ENCODE results near the gene EFEMP1.

EFEMP1 gene

DNA sequence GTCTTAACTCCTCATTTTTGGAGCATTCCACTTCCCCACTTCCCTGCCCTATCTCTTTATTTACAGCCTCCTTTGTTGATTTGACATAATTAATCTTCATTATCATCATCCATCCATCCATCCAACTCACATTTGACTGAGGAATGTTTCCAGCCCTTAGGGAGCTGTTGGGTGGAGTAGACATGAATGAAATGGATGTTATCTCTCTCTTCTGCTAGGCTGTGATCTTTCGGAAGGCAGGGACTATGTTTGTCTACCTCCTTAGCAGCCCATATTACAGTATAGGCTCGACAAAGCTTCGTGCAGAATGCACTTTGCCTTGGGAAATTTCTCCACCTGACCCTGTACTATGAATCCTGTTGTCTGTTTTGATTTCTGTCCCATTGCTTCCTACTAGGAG is 7.7 kb upstream of the EFEMP1 start:
- no peak for DNase-seq

DNA sequence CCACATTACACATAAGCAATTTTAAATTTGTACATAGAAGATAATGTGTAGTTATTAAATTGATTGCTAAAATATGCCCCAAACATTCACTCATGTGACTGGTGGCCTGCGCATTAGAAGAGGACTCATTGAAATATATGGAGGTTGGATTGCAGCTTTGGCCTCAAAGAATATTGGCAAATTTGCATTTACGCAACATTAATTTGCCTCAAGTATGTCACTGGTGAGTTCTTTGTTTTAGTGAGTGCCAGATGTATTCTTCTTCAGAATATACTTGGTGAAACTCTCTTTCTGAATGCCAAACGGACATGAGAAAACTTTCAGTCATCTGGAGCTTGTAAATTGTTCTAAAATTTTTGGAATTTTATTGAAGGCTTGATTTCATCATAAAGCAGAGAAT is 5.9 kb upstream of the EFEMP1 start:
- DNase-seq = no peak

DNA sequence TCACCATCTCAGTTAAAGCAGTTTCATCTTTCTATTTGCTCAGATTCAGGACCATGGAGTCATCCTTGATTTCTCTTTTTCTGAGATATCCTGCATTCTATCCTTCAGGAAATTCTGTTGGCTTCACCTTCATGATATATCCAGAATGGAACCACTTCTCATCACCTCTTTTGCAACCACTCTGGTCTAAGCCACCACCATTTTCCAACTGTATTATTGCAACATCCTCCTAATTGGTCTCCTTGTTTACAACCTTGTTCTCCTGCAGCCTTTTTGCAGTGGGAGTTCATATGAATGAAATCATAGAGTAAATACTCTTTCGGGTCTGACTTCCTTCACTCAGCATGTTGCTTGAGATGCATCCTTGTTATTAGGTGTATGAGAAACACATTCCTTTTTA is 3.4 kb upstream of the EFEMP1 start:
- DNase-seq = no peak

GRCh38 chr2:55926246-55926645 is 2.7 kb upstream of the EFEMP1 start:
- DNase-seq = no peak

DNA sequence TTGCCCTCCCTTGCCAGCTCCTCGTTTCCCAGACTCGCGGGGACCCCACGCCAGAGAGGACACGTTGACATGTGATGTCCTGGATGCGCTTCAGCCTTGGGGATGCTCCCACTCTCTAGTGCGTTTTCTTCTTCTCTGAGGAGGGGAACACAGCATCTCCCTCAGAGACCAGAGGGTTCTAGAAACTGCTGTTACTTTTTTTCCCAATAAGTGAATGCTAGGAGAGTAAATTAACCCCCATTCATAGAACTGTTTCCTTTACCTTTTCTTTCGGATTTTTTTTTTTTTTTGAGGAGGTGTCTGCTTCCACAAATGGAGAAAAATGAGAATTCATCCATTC is 370 bp upstream of the EFEMP1 start:
- DNase-seq = no peak

DNA sequence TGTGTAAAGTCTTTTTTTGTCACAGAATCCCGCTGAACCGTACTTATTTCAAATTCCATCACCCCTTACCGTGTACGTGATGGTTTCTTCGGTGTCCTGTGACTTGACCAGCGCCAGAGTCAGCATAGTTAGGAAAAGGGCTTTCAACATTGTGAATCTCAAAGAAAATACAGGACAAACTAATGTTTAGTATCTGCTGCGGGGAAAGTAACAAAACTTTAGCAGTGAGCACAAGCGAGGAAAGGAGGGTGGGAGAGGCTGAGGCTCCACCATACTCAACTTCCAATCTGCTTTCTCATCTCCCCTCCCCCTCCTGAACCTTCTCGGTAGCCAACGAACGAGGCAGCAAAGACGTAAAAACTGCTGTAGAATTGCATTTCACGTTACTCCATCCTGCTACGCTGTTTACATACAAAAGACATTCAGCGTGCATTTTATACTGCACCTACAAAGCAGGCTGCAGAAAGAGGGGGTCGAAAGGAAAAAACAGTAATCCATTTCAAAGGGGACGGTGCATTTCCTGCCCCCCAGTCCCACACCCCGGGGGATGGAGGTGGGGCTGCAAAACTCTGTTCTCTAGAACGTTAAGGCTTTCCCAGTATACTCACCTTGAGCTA is 1.2 kb downstream of the EFEMP1 start:
- DNase-seq = no peak

DNA sequence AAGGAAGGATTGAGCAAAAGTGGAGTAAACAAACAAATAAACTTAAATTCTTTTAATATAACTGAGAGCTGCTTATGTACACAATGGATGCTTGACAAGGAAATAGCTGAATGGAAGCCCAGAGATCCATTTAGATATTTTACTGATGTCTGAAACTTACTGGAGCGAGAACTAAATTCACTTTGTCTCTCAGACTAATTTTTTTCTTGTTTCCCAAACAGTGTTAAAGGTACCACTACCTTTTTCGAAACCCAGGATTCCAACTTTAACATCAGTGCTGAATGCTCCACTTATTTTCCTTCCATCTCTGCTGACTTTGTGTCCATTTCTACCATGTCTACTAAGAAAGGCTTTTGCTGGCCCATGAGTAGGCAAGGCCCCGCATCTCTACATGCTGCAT is 4.0 kb downstream of the EFEMP1 start:
- DNase-seq = no peak

GRCh38 chr2:55918856-55919255 is 4.7 kb downstream of the EFEMP1 start:
- no peak for DNase-seq

- no peak for DNase-seq
These were observed 5.7 kb downstream of the EFEMP1 start for GRCh38 chr2:55917713-55918390.

GRCh38 chr2:55917117-55917516 is 6.5 kb downstream of the EFEMP1 start:
- no peak for DNase-seq

DNA sequence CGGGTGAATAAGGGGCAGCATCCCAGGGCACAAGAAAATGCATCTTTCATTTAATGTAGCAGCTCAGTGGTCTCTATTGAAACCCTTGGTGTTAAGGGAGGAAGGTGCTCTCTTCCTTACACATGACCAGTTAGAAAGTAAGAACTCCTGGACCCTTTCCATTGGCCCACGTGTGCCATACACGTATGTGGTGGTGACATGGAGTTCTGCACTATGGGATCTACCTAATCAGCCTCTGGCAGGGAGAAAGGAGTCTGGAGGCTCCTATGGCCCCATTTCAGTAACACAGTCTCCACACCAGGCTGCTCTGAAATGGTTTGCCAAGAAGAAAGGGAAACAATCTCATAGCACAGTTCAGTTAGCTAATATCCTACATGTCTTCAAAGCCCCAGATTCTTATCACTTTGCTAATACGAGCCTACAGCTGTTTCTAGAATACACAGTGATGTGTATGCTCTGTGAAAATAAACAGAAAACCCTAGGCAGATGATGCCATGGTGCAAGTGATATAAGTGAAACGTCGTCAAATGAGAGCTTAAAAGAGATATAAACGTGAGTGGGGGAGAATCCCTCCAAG is 7.0 kb downstream of the EFEMP1 start:
- DNase-seq = no peak

GRCh38 chr2:55914786-55915185 is 8.8 kb downstream of the EFEMP1 start:
- DNase-seq = no peak

- DNase-seq = no peak
These were observed 10.7 kb downstream of the EFEMP1 start for GRCh38 chr2:55912926-55913325.

DNA sequence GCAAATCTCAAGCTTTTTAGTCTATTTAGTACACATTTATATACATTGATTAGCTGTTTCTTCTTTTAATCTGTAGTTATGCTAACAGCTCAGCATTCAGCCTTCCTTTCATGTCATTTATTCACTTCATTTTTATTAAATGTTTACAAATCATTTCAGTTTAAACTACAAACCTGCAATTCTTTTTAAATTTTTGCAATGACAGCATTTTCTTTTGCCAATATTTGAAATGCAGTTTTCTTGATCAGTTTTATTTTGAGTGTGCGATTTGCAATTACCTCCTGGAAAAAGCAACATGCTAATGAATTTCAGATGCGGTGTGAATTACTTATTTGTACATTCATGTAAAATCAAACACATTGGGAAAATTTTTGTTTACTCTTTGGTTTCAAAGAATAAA is 13.5 kb downstream of the EFEMP1 start:
- DNase-seq = no peak

DNA sequence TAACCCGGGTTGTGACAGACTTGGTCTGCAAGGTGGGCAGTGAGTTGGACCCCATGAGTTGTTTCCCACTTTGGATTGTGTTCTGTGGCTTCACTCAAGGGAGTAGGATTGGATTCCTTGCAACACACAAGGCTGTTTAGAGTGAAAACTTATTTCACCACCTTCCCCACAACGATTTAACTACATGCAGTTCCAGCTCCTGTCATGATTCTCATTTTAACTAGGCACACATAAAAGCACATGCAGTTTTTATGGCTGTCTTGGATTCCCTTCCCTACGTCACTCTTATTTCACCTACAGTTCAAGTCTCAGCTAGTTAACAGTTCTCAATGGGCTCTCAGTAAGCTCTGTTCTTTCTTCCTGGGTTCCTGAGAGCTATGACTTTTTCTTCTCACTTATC is 15.9 kb downstream of the EFEMP1 start:
- DNase-seq = no peak

- DNase-seq = no peak
These were observed 16.6 kb downstream of the EFEMP1 start for GRCh38 chr2:55906993-55907392.

DNA sequence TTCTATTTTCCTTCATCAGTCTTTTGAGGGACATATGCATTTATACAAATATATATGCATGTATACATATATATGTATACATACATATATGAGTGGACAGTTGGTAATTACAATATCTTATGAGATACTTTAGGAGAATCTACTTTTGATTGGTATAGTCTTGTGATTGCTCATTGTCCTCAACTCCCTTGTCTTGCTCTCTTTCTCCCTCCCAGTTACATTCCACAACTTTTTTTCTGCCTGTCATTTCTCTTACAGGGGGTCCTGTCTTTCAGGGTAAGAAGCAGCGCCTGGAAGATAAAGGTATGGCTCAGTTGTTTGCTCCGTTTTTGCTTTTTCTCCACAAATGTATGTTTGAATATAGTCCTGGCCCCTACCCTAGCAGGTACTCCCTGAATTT is 19.9 kb downstream of the EFEMP1 start:
- no peak for DNase-seq

GRCh38 chr2:55902971-55903370 is 20.6 kb downstream of the EFEMP1 start:
- DNase-seq = no peak

DNA sequence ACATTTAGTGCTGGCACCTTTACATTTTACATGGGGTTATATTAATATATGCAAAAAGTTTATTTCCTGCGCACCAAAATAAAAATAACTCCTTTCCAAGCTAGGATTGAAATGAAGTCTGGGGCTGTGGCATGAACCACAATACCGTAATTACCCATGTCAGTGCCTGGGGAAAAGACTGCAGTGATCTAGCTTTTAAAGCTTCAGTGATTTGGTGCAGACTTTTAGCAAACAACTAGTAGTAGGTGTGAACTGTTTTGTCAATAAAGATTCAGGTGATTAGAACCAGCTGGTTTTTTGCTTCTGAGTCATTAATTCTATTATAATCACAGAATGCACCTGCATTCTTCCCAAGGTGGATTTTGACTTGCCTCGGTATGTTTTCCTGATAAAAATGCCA is 21.2 kb downstream of the EFEMP1 start:
- DNase-seq = no peak

DNA sequence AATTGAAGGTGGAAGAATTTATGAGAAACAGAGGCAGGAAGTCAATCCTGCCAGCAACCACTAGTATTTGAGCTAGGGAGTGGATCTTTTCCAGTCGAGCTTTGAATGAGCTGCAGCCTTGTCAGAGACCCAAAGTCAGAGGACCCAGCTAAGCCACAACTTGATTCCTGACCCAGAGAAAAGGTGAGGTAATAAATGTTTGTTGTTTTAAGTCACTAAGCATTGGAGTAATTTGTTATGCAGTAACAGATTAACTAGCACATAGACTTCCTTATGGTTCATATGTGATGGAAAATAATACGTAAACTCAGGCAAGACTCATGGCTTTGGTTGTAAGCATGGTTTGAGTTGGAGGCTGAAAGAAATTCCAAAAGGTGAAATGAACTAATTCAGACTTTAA is 21.6 kb downstream of the EFEMP1 start:
- DNase-seq = no peak

DNA sequence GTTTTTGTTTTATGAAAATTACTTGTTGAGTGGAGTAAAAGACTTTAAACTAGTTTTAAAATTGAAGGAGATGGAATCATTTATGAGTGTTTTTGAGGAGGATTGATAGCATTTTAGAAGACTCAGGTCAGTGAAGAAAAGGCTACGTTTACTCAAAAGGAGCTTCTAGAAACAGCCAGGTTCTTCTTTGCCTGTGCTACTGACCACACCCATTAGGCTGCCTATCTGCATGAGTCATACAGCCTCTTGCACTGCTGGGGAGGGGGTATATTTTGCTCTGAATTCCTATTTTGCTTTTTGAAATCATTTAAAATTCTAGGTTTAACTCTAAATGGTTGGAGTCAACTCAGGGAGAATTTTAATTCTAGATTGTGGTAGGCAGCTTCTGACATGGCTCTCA is 22.3 kb downstream of the EFEMP1 start:
- DNase-seq = no peak

DNA sequence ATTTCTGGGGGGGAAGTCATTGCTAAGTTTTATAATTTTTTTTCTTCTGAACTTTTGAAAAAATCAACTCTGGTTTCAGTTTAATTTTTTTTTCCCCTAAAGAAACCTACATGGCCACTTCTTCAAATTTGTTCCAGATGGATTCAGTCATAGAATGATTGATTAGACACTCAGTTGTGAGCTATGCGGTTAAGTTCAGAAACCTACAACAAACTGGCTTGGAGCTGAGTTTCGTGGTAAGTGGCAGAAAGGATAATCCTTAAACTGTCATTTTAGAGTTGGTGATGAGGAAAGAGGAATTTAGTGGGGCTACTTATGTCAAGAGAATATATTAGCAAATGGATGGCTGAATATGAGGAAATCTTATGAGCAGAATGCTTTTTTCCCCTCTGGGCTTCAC is 23.7 kb downstream of the EFEMP1 start:
- no peak for DNase-seq

DNA sequence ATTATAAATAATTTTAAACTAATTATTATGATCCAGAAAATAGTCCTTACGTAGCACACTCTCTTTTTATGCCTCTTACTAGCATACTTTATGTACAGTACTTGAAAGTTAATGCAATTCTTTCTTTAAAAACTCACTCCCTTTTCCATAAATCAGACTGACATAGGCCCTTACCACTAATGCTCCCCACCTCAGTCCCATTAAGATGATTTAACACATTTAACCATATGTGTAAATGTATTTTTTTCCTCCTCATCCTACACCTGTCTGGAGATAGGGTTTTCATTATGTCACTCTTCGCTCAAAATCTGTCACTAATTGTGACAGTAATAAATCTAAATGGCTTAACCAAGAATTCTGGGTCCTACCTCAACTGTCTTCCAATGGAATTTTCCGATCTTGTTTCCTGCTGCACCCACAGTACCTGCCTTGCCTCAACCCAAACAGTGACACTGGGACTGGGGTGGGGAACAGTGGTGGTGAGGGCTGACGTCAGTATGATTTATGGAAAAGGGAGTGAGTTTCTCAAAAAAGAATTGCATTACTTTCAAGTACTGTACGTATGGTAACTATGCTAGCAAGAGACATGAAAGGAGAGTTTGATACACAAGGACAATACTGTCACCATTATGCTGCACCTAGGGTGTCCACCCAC is 25.1 kb downstream of the EFEMP1 start:
- no peak for DNase-seq

GRCh38 chr2:55896633-55897032 is 26.9 kb downstream of the EFEMP1 start:
- no peak for DNase-seq

All from activated T-cell treated with anti-CD3 and anti-CD28 coated beads, Interleukin-2, amount 50 U/mL, for 1 hour (primary cell).